H1 (cell line): Measurements from ENCODE around the gene TAF4. TPM values are rescaled to one million over a fixed set of nuclear protein-coding genes. Genes with fewer than 3 reads are reported as not detected.

Experiments
- GABPA ChIP-seq: IDR thresholded peaks from 2 replicates; pipeline ENCODE4 v1.6.1; 2011; ENCODE audit warnings: mild to moderate bottlenecking, low read length, moderate library complexity, borderline replicate concordance; ENCODE audit not compliant: insufficient read depth
- JUND ChIP-seq: IDR thresholded peaks from 2 replicates; pipeline ENCODE4 v1.6.1; 2011; ENCODE audit warnings: mild to moderate bottlenecking, improper control_type of control experiment, low read length
- KDM5A ChIP-seq: fragments of 200-600 bp; IDR thresholded peaks from 2 replicates; pipeline ENCODE4 v1.7.1; 2012; ENCODE audit warnings: mild to moderate bottlenecking, low read length, inconsistent platforms, mixed read lengths
- POLR2AphosphoS5 ChIP-seq: IDR thresholded peaks from 2 replicates; pipeline ENCODE4 v1.6.1; 2011; ENCODE audit warnings: low read depth, low read length
- RFX5 ChIP-seq: IDR thresholded peaks from 2 replicates; pipeline ENCODE4 v1.6.1; 2011; ENCODE audit warnings: low read depth, low read length, improper control_type of control experiment, borderline replicate concordance
- SP1 ChIP-seq: IDR thresholded peaks from 2 replicates; pipeline ENCODE4 v1.6.1; 2011; ENCODE audit warnings: low read depth, low read length
- SP2 ChIP-seq: IDR thresholded peaks from 2 replicates; pipeline ENCODE4 v1.6.1; 2012; ENCODE audit warnings: mild to moderate bottlenecking, low read length, inconsistent platforms
- YY1 ChIP-seq: IDR thresholded peaks from 2 replicates; pipeline ENCODE4 v1.6.1; 2011; ENCODE audit warnings: low read depth, mild to moderate bottlenecking, low read length
- ZNF274 ChIP-seq: IDR thresholded peaks from 2 replicates; pipeline ENCODE4 v1.7.0; 2012; ENCODE audit warnings: low read length, borderline replicate concordance; ENCODE audit errors: extremely low read depth
- polyA plus RNA-seq, 7 experiments: library from polyadenylated mRNA; depleted of rRNA in 3 of 7; stranded (reverse) in 5 of 7; unstranded in 2 of 7; fragments of >200 nt in 5 of 7; fragments of 200-250 nt in 2 of 7; gene quantifications; 1 replicate in 5 of 7; 2 replicates in 1 of 7; 4 replicates in 1 of 7; pipeline versions ENCODE4 v1.2.1 to v1.2.3, GENCODE V29; 2011 to 2013; ENCODE audit warnings: missing spikeins in 2 of 7, mixed read lengths in 2 of 7
- total RNA-seq: library from RNA; stranded (reverse); fragmentation: NEBNext Ultra II Directional; extraction: Animal tissue kit (Norgen Biotek cat#: 25700); gene quantifications from 2 replicates; pipeline ENCODE4 v1.2.1, GENCODE V29; 2021
- TF ChIP-seq, protein P1 (sequence below): fragments of 300-600 bp; sonication (generic); IDR thresholded peaks from 2 replicates; pipeline ENCODE4 v1.7.1; 2012; ENCODE audit warnings: low read length, moderate library complexity, mild to moderate bottlenecking, inconsistent platforms; ENCODE audit not compliant: insufficient replicate concordance

TAF4 gene
- total and polyA plus RNA-seq, 2 of the 8 experiments (the other 6 are each of a cell fraction or from before 2014, with no cell fraction given) = 16.0 to 30.1 TPM

DNA sequence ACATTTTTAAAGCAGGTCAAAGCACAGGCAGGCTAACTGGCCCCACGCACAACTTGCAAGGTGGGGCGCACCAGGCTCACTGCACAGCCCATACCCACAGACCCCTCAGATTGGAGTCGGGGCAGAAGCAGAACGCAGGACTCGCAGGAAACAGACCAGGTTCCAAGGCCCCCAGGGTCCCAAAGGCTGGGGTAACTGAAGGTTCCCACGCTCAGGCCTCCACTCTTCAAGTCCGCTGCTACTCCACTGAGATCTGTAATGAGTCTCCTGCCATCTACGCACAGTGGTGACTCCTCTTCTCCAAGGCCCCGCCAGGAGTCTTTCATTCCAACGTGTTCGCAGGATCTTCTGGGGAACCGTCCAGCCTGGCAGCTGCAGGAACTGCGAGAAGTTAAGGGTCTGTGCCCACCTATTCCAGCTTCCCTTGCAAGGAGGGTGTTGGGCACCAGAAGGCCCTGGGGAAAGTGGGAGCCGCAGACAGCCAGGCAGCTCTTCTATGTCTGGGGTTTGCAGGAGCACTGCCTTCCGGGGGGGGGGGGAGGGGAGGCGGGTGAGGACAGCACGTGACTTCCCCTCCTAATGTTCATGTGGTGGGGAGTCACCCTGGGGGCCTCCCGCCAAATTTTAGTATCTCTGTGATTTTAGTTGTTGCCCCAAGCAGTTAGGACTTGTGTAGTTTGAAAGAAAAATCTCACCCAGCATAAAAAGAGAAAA, 2.0 kb upstream of the TAF4 start (continued):
- TF ChIP-seq, protein P1, sequence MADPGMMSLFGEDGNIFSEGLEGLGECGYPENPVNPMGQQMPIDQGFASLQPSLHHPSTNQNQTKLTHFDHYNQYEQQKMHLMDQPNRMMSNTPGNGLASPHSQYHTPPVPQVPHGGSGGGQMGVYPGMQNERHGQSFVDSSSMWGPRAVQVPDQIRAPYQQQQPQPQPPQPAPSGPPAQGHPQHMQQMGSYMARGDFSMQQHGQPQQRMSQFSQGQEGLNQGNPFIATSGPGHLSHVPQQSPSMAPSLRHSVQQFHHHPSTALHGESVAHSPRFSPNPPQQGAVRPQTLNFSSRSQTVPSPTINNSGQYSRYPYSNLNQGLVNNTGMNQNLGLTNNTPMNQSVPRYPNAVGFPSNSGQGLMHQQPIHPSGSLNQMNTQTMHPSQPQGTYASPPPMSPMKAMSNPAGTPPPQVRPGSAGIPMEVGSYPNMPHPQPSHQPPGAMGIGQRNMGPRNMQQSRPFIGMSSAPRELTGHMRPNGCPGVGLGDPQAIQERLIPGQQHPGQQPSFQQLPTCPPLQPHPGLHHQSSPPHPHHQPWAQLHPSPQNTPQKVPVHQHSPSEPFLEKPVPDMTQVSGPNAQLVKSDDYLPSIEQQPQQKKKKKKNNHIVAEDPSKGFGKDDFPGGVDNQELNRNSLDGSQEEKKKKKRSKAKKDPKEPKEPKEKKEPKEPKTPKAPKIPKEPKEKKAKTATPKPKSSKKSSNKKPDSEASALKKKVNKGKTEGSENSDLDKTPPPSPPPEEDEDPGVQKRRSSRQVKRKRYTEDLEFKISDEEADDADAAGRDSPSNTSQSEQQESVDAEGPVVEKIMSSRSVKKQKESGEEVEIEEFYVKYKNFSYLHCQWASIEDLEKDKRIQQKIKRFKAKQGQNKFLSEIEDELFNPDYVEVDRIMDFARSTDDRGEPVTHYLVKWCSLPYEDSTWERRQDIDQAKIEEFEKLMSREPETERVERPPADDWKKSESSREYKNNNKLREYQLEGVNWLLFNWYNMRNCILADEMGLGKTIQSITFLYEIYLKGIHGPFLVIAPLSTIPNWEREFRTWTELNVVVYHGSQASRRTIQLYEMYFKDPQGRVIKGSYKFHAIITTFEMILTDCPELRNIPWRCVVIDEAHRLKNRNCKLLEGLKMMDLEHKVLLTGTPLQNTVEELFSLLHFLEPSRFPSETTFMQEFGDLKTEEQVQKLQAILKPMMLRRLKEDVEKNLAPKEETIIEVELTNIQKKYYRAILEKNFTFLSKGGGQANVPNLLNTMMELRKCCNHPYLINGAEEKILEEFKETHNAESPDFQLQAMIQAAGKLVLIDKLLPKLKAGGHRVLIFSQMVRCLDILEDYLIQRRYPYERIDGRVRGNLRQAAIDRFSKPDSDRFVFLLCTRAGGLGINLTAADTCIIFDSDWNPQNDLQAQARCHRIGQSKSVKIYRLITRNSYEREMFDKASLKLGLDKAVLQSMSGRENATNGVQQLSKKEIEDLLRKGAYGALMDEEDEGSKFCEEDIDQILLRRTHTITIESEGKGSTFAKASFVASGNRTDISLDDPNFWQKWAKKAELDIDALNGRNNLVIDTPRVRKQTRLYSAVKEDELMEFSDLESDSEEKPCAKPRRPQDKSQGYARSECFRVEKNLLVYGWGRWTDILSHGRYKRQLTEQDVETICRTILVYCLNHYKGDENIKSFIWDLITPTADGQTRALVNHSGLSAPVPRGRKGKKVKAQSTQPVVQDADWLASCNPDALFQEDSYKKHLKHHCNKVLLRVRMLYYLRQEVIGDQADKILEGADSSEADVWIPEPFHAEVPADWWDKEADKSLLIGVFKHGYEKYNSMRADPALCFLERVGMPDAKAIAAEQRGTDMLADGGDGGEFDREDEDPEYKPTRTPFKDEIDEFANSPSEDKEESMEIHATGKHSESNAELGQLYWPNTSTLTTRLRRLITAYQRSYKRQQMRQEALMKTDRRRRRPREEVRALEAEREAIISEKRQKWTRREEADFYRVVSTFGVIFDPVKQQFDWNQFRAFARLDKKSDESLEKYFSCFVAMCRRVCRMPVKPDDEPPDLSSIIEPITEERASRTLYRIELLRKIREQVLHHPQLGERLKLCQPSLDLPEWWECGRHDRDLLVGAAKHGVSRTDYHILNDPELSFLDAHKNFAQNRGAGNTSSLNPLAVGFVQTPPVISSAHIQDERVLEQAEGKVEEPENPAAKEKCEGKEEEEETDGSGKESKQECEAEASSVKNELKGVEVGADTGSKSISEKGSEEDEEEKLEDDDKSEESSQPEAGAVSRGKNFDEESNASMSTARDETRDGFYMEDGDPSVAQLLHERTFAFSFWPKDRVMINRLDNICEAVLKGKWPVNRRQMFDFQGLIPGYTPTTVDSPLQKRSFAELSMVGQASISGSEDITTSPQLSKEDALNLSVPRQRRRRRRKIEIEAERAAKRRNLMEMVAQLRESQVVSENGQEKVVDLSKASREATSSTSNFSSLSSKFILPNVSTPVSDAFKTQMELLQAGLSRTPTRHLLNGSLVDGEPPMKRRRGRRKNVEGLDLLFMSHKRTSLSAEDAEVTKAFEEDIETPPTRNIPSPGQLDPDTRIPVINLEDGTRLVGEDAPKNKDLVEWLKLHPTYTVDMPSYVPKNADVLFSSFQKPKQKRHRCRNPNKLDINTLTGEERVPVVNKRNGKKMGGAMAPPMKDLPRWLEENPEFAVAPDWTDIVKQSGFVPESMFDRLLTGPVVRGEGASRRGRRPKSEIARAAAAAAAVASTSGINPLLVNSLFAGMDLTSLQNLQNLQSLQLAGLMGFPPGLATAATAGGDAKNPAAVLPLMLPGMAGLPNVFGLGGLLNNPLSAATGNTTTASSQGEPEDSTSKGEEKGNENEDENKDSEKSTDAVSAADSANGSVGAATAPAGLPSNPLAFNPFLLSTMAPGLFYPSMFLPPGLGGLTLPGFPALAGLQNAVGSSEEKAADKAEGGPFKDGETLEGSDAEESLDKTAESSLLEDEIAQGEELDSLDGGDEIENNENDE = no peak
- TF ChIP-seq SP2 = no peak
- TF ChIP-seq SP1 = no peak
- no peak for TF ChIP-seq ZNF274
- TF ChIP-seq GABPA = no peak
- TF ChIP-seq JUND = no peak
- no peak for TF ChIP-seq RFX5
- no peak for TF ChIP-seq KDM5A
- TF ChIP-seq POLR2AphosphoS5 = no peak
- TF ChIP-seq YY1 = no peak
